MM.1S (cell line): ENCODE data around the gene TOMM7.

Experiments used
- DNase-seq: peaks from one replicate; pipeline ENCODE4 v3.0.0-alpha.2; 2015
- H2AFZ ChIP-seq: fragments of 300-600 bp; sonication (generic); 2 replicates; pipeline ENCODE4 v1.6.0; 2016; ENCODE audit warnings: antibody characterized with exemption, low read length
- H3F3A ChIP-seq: fragments of 300-600 bp; sonication (generic); 2 replicates; pipeline ENCODE4 v1.6.1; 2016; ENCODE audit warnings: mild to moderate bottlenecking, antibody characterized with exemption, low read length, moderate library complexity, mixed read lengths; ENCODE audit not compliant: insufficient read depth
- H3K27ac ChIP-seq: fragments of 300-600 bp; sonication (generic); 2 replicates; pipeline ENCODE4 v1.5.1; 2016; ENCODE audit warnings: mild to moderate bottlenecking, low read length
- H3K27me3 ChIP-seq: fragments of 300-600 bp; sonication (generic); replicated peaks from 2 replicates; pipeline ENCODE4 v1.6.0; 2016; ENCODE audit warnings: low read length; ENCODE audit not compliant: insufficient read depth
- H3K36me3 ChIP-seq: fragments of 300-600 bp; sonication (generic); replicated peaks from 2 replicates; pipeline ENCODE4 v1.6.1; 2016; ENCODE audit warnings: mild to moderate bottlenecking, low read length, mixed read lengths; ENCODE audit not compliant: insufficient read depth
- H3K4me1 ChIP-seq: fragments of 300-600 bp; sonication (generic); 2 replicates; pipeline ENCODE4 v1.6.1; 2016; ENCODE audit warnings: low read length, mixed read lengths
- H3K4me2 ChIP-seq: fragments of 300-600 bp; sonication (generic); 2 replicates; pipeline ENCODE4 v1.6.0; 2016; ENCODE audit warnings: low read depth, low read length
- H3K4me3 ChIP-seq: fragments of 300-600 bp; sonication (generic); 2 replicates; pipeline ENCODE4 v1.5.1; 2016; ENCODE audit warnings: low read length, mixed read lengths
- H3K79me2 ChIP-seq: fragments of 300-600 bp; sonication (generic); 2 replicates; pipeline ENCODE4 v1.6.1; 2016; ENCODE audit warnings: mixed run types, low read length, mixed read lengths
- H3K9ac ChIP-seq: fragments of 300-600 bp; sonication (generic); 2 replicates; pipeline ENCODE4 v1.6.1; 2016; ENCODE audit warnings: low read length, mixed read lengths
- H3K9me2 ChIP-seq: fragments of 300-600 bp; sonication (generic); replicated peaks from 2 replicates; pipeline ENCODE4 v1.6.1; 2016; ENCODE audit warnings: mild to moderate bottlenecking, low read length, mixed read lengths; ENCODE audit not compliant: insufficient read depth
- H3K9me3 ChIP-seq: fragments of 300-600 bp; sonication (generic); replicated peaks from 2 replicates; pipeline ENCODE4 v1.6.1; 2016; ENCODE audit warnings: mild to moderate bottlenecking, low read length, mixed read lengths; ENCODE audit not compliant: insufficient read depth
- H4K20me1 ChIP-seq: fragments of 300-600 bp; sonication (generic); 2 replicates; pipeline ENCODE4 v1.6.1; 2016; ENCODE audit warnings: mild to moderate bottlenecking, low read length, moderate library complexity, mixed read lengths; ENCODE audit not compliant: insufficient read depth
- EZH2 ChIP-seq: fragments of 300-600 bp; sonication (generic); optimal IDR thresholded peaks from 2 replicates; pipeline ENCODE3; 2017; ENCODE audit warnings: low read depth, mild to moderate bottlenecking, antibody characterized with exemption, low read length, mixed read lengths
- EZH2phosphoT487 ChIP-seq: fragments of 300-600 bp; sonication (generic); IDR thresholded peaks from 2 replicates; pipeline ENCODE4 v1.6.1; 2018; ENCODE audit warnings: antibody characterized with exemption, low read length
- TF ChIP-seq, protein P1 (sequence below): fragments of 300-600 bp; sonication (generic); IDR thresholded peaks from 2 replicates; pipeline ENCODE4 v1.5.1; 2016; ENCODE audit warnings: antibody characterized with exemption, low read length, mixed read lengths

The TOMM7 gene

DNA sequence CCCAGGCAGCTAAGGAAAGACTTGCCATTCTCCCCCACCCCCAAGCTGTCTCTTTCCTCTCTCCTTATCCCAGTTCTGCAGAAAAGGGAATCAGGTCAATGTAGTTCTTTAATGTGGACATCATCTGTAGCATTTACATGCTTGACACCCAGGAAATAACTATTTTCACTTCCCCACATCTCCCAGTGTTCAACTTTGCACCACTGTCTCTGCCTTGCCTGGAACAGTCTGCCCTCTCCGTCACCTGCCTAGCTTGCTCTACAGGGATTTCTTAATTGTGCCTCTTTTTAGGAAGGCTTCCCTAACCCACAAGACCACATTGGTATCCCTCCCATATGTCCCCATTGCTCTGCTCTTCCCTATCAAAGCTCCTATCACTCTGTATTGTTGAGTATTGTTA, 45.9 kb upstream of the TOMM7 start:
- H3K9me3 ChIP-seq: no peaks in the 10 kb centered on the region
- no peak for DNase-seq
- H3K4me2 ChIP-seq: no peak overlapping the region
- H4K20me1 ChIP-seq: no peaks in the 10 kb centered on the region
- no peak overlapping the region for H3K9ac ChIP-seq
- H3K4me1 ChIP-seq: peaks cover 10% of the 10 kb centered on the region; the same call in 1 of the 2 replicates
- no peaks in the 10 kb centered on the region for H3K27me3 ChIP-seq
- H3K9me2 ChIP-seq: no peaks in the 10 kb centered on the region
- H3K36me3 ChIP-seq: no peaks in the 10 kb centered on the region
- H2AFZ ChIP-seq: no peak overlapping the region
- no peaks in the 10 kb centered on the region for H3K79me2 ChIP-seq
- TF ChIP-seq EZH2phosphoT487: no peak
- TF ChIP-seq EZH2: no peak
- TF ChIP-seq, protein P1, sequence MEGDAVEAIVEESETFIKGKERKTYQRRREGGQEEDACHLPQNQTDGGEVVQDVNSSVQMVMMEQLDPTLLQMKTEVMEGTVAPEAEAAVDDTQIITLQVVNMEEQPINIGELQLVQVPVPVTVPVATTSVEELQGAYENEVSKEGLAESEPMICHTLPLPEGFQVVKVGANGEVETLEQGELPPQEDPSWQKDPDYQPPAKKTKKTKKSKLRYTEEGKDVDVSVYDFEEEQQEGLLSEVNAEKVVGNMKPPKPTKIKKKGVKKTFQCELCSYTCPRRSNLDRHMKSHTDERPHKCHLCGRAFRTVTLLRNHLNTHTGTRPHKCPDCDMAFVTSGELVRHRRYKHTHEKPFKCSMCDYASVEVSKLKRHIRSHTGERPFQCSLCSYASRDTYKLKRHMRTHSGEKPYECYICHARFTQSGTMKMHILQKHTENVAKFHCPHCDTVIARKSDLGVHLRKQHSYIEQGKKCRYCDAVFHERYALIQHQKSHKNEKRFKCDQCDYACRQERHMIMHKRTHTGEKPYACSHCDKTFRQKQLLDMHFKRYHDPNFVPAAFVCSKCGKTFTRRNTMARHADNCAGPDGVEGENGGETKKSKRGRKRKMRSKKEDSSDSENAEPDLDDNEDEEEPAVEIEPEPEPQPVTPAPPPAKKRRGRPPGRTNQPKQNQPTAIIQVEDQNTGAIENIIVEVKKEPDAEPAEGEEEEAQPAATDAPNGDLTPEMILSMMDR: no peak
- H3K27ac ChIP-seq: no peak overlapping the region
- no peak overlapping the region for H3K4me3 ChIP-seq
- H3F3A ChIP-seq: 0 out of 2 replicates have a peak, but pooled peaks cover 3% of the 10 kb centered on the region

GRCh38 chr7:22867589-22867988, 44.9 kb upstream of the TOMM7 start:
- Histone ChIP-seq H3K9me2 (no peaks in the 10 kb centered on the region), H3K9me3 (no peaks in the 10 kb centered on the region), H2AFZ (no peak overlapping the region), H3K27ac (no peak overlapping the region), H3K36me3 (no peaks in the 10 kb centered on the region), H3K4me2 (no peak overlapping the region), H3K4me1 (peaks cover 9% of the 10 kb centered on the region; the same call in 1 of the 2 replicates), H3F3A (0 out of 2 replicates have a peak, but pooled peaks cover 3% of the 10 kb centered on the region), H3K27me3 (no peaks in the 10 kb centered on the region), H4K20me1 (no peaks in the 10 kb centered on the region), H3K9ac (no peak overlapping the region), H3K79me2 (no peaks in the 10 kb centered on the region), H3K4me3 (no peak overlapping the region)
- TF ChIP-seq EZH2phosphoT487 (no peak), EZH2 (no peak)
- TF ChIP-seq, protein P1: no peak
- DNase-seq: no peak

GRCh38 chr7:22867003-22867402, 44.4 kb upstream of the TOMM7 start:
- TF ChIP-seq, protein P1: no peak
- TF ChIP-seq EZH2 (no peak), EZH2phosphoT487 (no peak)
- H4K20me1 ChIP-seq: no peaks in the 10 kb centered on the region
- no peaks in the 10 kb centered on the region for H3F3A ChIP-seq
- no peak overlapping the region for H2AFZ ChIP-seq
- no peak overlapping the region for H3K27ac ChIP-seq
- no peaks in the 10 kb centered on the region for H3K36me3 ChIP-seq
- H3K4me3 ChIP-seq: no peak overlapping the region
- DNase-seq: no peak
- no peaks in the 10 kb centered on the region for H3K27me3 ChIP-seq
- no peak overlapping the region for H3K4me2 ChIP-seq
- H3K4me1 ChIP-seq: 0 out of 2 replicates have a peak, but pooled peaks cover 3% of the 10 kb centered on the region
- H3K9ac ChIP-seq: no peak overlapping the region
- no peaks in the 10 kb centered on the region for H3K9me2 ChIP-seq
- no peaks in the 10 kb centered on the region for H3K9me3 ChIP-seq
- no peaks in the 10 kb centered on the region for H3K79me2 ChIP-seq
